Measurements from ENCODE around the gene SPZ1. TPM values are rescaled to one million over a fixed set of nuclear protein-coding genes. Genes with fewer than 3 reads are reported as not detected.
"Not testable (repeated sequence)": the region's sequence is repeated elsewhere in the genome, so short reads cannot be mapped to it uniquely, and the experiment has no call there.

The SPZ1 gene
- total RNA-seq (not detected), polyA plus RNA-seq (not detected)
- long read RNA-seq, donor 1, result 0 reads
- long read RNA-seq, donor 2, result 0 reads
- long read RNA-seq, donor 3, result 0 reads

DNA sequence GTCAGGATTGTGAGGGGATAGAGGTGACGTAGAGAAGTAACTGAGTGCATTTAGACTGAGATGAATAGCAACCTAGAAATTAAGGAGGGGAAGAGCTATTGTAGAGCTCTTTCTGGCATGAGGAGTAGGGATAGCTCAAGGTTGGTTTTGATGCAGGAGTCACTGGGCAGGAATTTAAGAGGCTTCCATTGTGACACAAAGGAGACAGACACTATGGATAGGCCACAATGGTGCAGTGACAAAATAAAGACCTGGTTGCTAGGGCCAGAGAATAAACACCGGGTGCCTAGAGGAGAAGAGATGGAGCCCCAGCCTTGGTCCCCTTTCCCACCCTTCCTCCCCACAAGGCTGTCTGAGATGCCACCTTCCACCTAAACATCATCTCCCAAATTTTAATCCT lies at the start of gene SPZ1:
Gene SPZ1 (plus strand): TSS at position 301 of the 400 bp plus-strand sequence. CDS start 214 bp downstream, outside the sequence.
- no peak within 1 kb of the TSS for H3K27ac ChIP-seq
- H3K36me3 ChIP-seq, result no peaks in the 10 kb centered on the region
- H3K4me3 ChIP-seq, result no peak within 1 kb of the TSS
- no peak for DNase-seq
- intact Hi-C loops (cut with DNase I), result no loop called here
- no peak for ATAC-seq
- 65 to 92% methylated on average over 2 of the region's 2 CpGs for WGBS, 2 donors
- H3K27me3 ChIP-seq, result peaks cover 0 to 10% (median 0%) of the 10 kb centered on the region in 7 donors
- no peak for TF ChIP-seq CTCF (IDR thresholded peaks at IDR 0.05)
- H3K4me1 ChIP-seq, result no peaks in the 10 kb centered on the region
- peaks cover 0 to 2% (median 0%) of the 10 kb centered on the region in 11 donors for H3K9me3 ChIP-seq

DNA sequence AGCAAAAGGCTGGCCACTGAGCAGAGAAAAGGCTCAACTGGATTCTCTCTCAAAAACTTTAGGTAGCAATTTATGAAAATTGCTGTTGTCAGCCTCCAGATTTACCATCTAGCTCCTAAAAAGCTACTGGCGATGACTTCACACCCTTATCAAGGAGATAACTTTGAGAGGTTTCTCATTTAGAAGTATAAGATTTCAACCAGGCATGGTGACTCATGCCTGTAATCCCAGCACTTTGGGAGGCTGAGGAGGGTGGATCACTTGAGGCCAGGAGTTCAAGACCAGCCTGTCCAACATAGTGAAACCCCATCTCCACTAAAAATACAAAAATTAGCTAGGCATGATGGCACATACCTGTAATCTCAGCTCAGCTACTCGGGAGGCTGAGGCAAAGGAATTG lies 49.3 kb upstream of the SPZ1 start:
- H3K4me1 ChIP-seq, DNase-seq, H3K36me3 ChIP-seq, ATAC-seq, H3K4me3 ChIP-seq, H3K9me3 ChIP-seq, H3K27me3 ChIP-seq: not testable (repeated sequence)
- WGBS, 2 donors, result 81 to 91% methylated on average over 2 of the region's 2 CpGs
- intact Hi-C loops (cut with DNase I), result loop anchor here in 2 of 10 donors (10.0 kb wide), 1 partner anchor 176 kb away; no protein-coding TSS in a partner anchor
- H3K27ac ChIP-seq, result peak overlapping the region in 1 of 10 donors; percentile 47

- 73 to 83% methylated on average over 2 of the region's 2 CpGs for WGBS, 2 donors
- Histone ChIP-seq H3K36me3 (no peaks in the 10 kb centered on the region), H3K27ac (no peak overlapping the region), H3K27me3 (no peaks in the 10 kb centered on the region), H3K9me3 (no peaks in the 10 kb centered on the region), H3K4me3 (no peak overlapping the region), H3K4me1 (peaks cover 0 to 4% (median 0%) of the 10 kb centered on the region in 9 donors)
- ATAC-seq, result peak in 3 of 8 donors; percentile 44 to 57 (median 56)
- intact Hi-C loops (cut with DNase I), result loop anchor here (1.0 to 10.0 kb wide), 5 partner anchors 181 to 185 kb away; no protein-coding TSS in a partner anchor
- TF ChIP-seq CTCF (IDR thresholded peaks at IDR 0.05), result peak in 8 of 9 donors; percentile 40 to 69 (median 51)
- DNase-seq, result no peak
Measured at GRCh38 chr5:80275347-80275746, 44.5 kb upstream of the SPZ1 start.

- H3K4me3 ChIP-seq, result no peak overlapping the region
- no peak overlapping the region for H3K27ac ChIP-seq
- no peaks in the 10 kb centered on the region for H3K36me3 ChIP-seq
- H3K27me3 ChIP-seq, result no peaks in the 10 kb centered on the region
- H3K9me3 ChIP-seq, result no peaks in the 10 kb centered on the region
- H3K4me1 ChIP-seq, result peaks cover 0 to 4% (median 0%) of the 10 kb centered on the region in 9 donors
- intact Hi-C loops (cut with DNase I), result loop anchor here in 4 of 10 donors (5.0 to 10.0 kb wide), 2 partner anchors 181 to 184 kb away; no protein-coding TSS in a partner anchor
- TF ChIP-seq CTCF (IDR thresholded peaks at IDR 0.05), result no peak
- ATAC-seq, result no peak
- no peak for DNase-seq
Measured at GRCh38 chr5:80276186-80276585, 43.6 kb upstream of the SPZ1 start.

DNA sequence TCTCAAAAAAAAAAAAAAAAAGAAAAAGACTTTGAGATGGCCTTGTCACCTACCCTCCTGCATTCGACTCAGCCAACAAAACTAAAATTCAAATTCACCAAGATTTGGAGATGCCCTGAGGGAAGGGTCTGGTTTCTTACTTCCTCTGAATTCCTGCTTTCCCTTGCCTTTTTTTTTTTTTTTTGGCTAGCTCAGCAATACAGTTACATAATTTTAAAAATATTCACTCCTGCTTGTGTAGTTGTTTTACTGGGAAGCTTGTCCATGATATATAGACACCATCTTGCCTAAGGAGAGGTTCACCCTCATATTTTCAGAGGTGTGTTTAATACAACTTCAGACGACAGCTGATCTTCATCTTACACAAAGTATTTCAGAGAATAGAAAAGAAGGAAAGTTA lies 42.6 kb upstream of the SPZ1 start:
- no peaks in the 10 kb centered on the region for H3K27me3 ChIP-seq
- 44 to 67% methylated on average over 2 of the region's 2 CpGs for WGBS, 2 donors
- H3K4me3 ChIP-seq, result no peak overlapping the region
- intact Hi-C loops (cut with DNase I), result loop anchor here in 4 of 10 donors (5.0 to 10.0 kb wide), 2 partner anchors 182 to 185 kb away; no protein-coding TSS in a partner anchor
- H3K27ac ChIP-seq, result no peak overlapping the region
- H3K36me3 ChIP-seq, result no peaks in the 10 kb centered on the region
- ATAC-seq (peak in 1 of 8 donors; percentile 20), DNase-seq (no peak)
- TF ChIP-seq CTCF (IDR thresholded peaks at IDR 0.05), result no peak
- H3K9me3 ChIP-seq, result no peaks in the 10 kb centered on the region
- peaks cover 0 to 4% (median 0%) of the 10 kb centered on the region in 9 donors for H3K4me1 ChIP-seq
